GM18499 (cell line): Measurements from ENCODE around the gene OR2V2.

Experiments used
- ATAC-seq: cut with Tn5 transposase; IDR thresholded peaks from one replicate; pipeline ENCODE4 v1.9.1; 2021; ENCODE audit warnings: moderate number of reproducible peaks; ENCODE audit not compliant: insufficient read depth, unreplicated experiment

OR2V2 gene

GRCh38 chr5:181187500-181188213, 40.3 kb downstream of the OR2V2 start:
- no peak for ATAC-seq

GRCh38 chr5:181188700-181189362, 41.4 kb downstream of the OR2V2 start:
- no peak for ATAC-seq

GRCh38 chr5:181189363-181189961, 42.1 kb downstream of the OR2V2 start:
- no peak for ATAC-seq

GRCh38 chr5:181189962-181190710, 42.8 kb downstream of the OR2V2 start:
- ATAC-seq, result no peak

- peak; percentile 7 for ATAC-seq
These were observed 43.5 kb downstream of the OR2V2 start for GRCh38 chr5:181190711-181191525.

- peak; percentile 41 for ATAC-seq
These were observed 44.3 kb downstream of the OR2V2 start for GRCh38 chr5:181191526-181192336.

GRCh38 chr5:181192337-181193046, 45.1 kb downstream of the OR2V2 start:
- no peak for ATAC-seq

- no peak for ATAC-seq
These were observed 46.3 kb downstream of the OR2V2 start for GRCh38 chr5:181193656-181194055.

- no peak for ATAC-seq
These were observed 47.3 kb downstream of the OR2V2 start for GRCh38 chr5:181194489-181195248.

- no peak for ATAC-seq
These were observed 47.9 kb downstream of the OR2V2 start for GRCh38 chr5:181195249-181195761.

- no peak for ATAC-seq
These were observed 50.1 kb downstream of the OR2V2 start for GRCh38 chr5:181197326-181197951.

GRCh38 chr5:181198106-181198685, 50.8 kb downstream of the OR2V2 start:
- ATAC-seq, result no peak

- ATAC-seq, result peak; percentile 41
These were observed 51.6 kb downstream of the OR2V2 start for GRCh38 chr5:181198905-181199519.

- ATAC-seq, result no peak
These were observed 52.7 kb downstream of the OR2V2 start for GRCh38 chr5:181199881-181200638.

GRCh38 chr5:181200816-181201215, 53.4 kb downstream of the OR2V2 start:
- ATAC-seq, result no peak
